Kidney epithelial cell (primary cell): ENCODE measurements around the gene CBFA2T3. TPM values are rescaled to one million over a fixed set of nuclear protein-coding genes. Genes with fewer than 3 reads are reported as not detected.

ENCODE experiments used
- DNase-seq: peaks from one replicate; pipeline ENCODE4 v3.0.0-alpha.2; 2010; ENCODE audit warnings: low read depth
- H3K27me3 ChIP-seq: 2 replicates; pipeline ENCODE4 v1.6.0; 2011; ENCODE audit warnings: low read length; ENCODE audit not compliant: control insufficient read depth, insufficient read depth
- H3K36me3 ChIP-seq: 2 replicates; pipeline ENCODE4 v1.5.1; 2011; ENCODE audit warnings: low read length; ENCODE audit not compliant: control insufficient read depth, insufficient read depth
- H3K4me3 ChIP-seq: 2 replicates; pipeline ENCODE4 v1.5.1; 2011; ENCODE audit warnings: low read depth, mild to moderate bottlenecking, control low read depth, low read length
- total RNA-seq: library from RNA; depleted of rRNA; stranded (reverse); fragments of >200 nt; gene quantifications from 2 replicates; pipeline ENCODE4 v1.2.3, GENCODE V29; 2015
- TF ChIP-seq, protein P1 (sequence below): IDR thresholded peaks from 2 replicates; pipeline ENCODE4 v1.5.1; 2011; ENCODE audit warnings: mild to moderate bottlenecking, moderate library complexity, low read length, control low read depth, inconsistent platforms; ENCODE audit not compliant: insufficient read depth, poor library complexity, severe bottlenecking

CBFA2T3 gene
- total RNA-seq, 1 donor from 2014 or later, result 0.63 TPM

GRCh38 chr16:88923450-88923849 lies 53.6 kb downstream of the CBFA2T3 start:
- Histone ChIP-seq H3K27me3 (peaks cover 15% of the 10 kb centered on the region), H3K4me3 (no peak overlapping the region), H3K36me3 (no peaks in the 10 kb centered on the region)
- no peak for DNase-seq
- TF ChIP-seq, protein P1, sequence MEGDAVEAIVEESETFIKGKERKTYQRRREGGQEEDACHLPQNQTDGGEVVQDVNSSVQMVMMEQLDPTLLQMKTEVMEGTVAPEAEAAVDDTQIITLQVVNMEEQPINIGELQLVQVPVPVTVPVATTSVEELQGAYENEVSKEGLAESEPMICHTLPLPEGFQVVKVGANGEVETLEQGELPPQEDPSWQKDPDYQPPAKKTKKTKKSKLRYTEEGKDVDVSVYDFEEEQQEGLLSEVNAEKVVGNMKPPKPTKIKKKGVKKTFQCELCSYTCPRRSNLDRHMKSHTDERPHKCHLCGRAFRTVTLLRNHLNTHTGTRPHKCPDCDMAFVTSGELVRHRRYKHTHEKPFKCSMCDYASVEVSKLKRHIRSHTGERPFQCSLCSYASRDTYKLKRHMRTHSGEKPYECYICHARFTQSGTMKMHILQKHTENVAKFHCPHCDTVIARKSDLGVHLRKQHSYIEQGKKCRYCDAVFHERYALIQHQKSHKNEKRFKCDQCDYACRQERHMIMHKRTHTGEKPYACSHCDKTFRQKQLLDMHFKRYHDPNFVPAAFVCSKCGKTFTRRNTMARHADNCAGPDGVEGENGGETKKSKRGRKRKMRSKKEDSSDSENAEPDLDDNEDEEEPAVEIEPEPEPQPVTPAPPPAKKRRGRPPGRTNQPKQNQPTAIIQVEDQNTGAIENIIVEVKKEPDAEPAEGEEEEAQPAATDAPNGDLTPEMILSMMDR, result no peak

GRCh38 chr16:88922826-88923410 lies 54.1 kb downstream of the CBFA2T3 start:
- H3K36me3 ChIP-seq, result no peaks in the 10 kb centered on the region
- no peak overlapping the region for H3K4me3 ChIP-seq
- TF ChIP-seq, protein P1, result no peak
- DNase-seq, result no peak
- H3K27me3 ChIP-seq, result peaks cover 10% of the 10 kb centered on the region

GRCh38 chr16:88922114-88922825 lies 54.7 kb downstream of the CBFA2T3 start:
- no peak for DNase-seq
- H3K27me3 ChIP-seq, result peaks cover 9% of the 10 kb centered on the region
- TF ChIP-seq, protein P1, result no peak
- H3K36me3 ChIP-seq, result no peaks in the 10 kb centered on the region
- no peak overlapping the region for H3K4me3 ChIP-seq

GRCh38 chr16:88921591-88921990 lies 55.4 kb downstream of the CBFA2T3 start:
- DNase-seq, result no peak
- TF ChIP-seq, protein P1, result no peak
- Histone ChIP-seq H3K36me3 (no peaks in the 10 kb centered on the region), H3K27me3 (peaks cover 11% of the 10 kb centered on the region), H3K4me3 (no peak overlapping the region)

GRCh38 chr16:88920618-88921590 lies 56.1 kb downstream of the CBFA2T3 start:
- DNase-seq, result no peak
- Histone ChIP-seq H3K27me3 (peaks cover 13% of the 10 kb centered on the region), H3K36me3 (no peaks in the 10 kb centered on the region), H3K4me3 (no peak overlapping the region)
- TF ChIP-seq, protein P1, result no peak
